Fibroblast of skin of left quadriceps (primary cell): ENCODE results near the gene DRD4.
A peak's percentile ranks its signal among the peaks of the same experiment; 100 is the strongest.

Source experiments
- DNase-seq, 2 experiments: peaks; one replicate each; pipeline ENCODE4 v3.0.0-alpha.2; 2013; ENCODE audit warnings: low read depth in 2 of 2

Gene DRD4

GRCh38 chr11:610146-610801 lies 26.8 kb upstream of the DRD4 start:
- DNase-seq: no peak

- no peak for DNase-seq
Measured at GRCh38 chr11:611001-611996, 25.8 kb upstream of the DRD4 start.

GRCh38 chr11:612201-612960 lies 24.7 kb upstream of the DRD4 start:
- DNase-seq: no peak

GRCh38 chr11:612961-613300 lies 24.1 kb upstream of the DRD4 start:
- DNase-seq: no peak

GRCh38 chr11:613369-613968 lies 23.6 kb upstream of the DRD4 start:
- peak; percentile 9 to 10 for DNase-seq

- no peak for DNase-seq
Measured at GRCh38 chr11:614021-614622, 22.9 kb upstream of the DRD4 start.

GRCh38 chr11:614623-615503 lies 22.2 kb upstream of the DRD4 start:
- DNase-seq: no peak

- peak; percentile 76 to 78 for DNase-seq
Measured at GRCh38 chr11:615504-616319, 21.4 kb upstream of the DRD4 start, which contains the start of gene IRF7. TSS of gene IRF7 (minus strand) at chr11:615950. CDS start at chr11:615364, 586 bp downstream.

- DNase-seq: no peak
Measured at GRCh38 chr11:616320-617198, 20.5 kb upstream of the DRD4 start.

GRCh38 chr11:617199-617911 lies 19.7 kb upstream of the DRD4 start:
- no peak for DNase-seq

- DNase-seq: no peak
Measured at GRCh38 chr11:617912-618682, 19.0 kb upstream of the DRD4 start.

GRCh38 chr11:618856-619627 lies 18.0 kb upstream of the DRD4 start:
- DNase-seq: no peak

GRCh38 chr11:619628-620050 lies 17.4 kb upstream of the DRD4 start:
- DNase-seq: no peak

- DNase-seq: no peak
Measured at GRCh38 chr11:620201-620600, 16.9 kb upstream of the DRD4 start.

GRCh38 chr11:620935-621814 lies 15.9 kb upstream of the DRD4 start:
- DNase-seq: no peak
